Measurements from ENCODE around the gene AKT3.

DNA sequence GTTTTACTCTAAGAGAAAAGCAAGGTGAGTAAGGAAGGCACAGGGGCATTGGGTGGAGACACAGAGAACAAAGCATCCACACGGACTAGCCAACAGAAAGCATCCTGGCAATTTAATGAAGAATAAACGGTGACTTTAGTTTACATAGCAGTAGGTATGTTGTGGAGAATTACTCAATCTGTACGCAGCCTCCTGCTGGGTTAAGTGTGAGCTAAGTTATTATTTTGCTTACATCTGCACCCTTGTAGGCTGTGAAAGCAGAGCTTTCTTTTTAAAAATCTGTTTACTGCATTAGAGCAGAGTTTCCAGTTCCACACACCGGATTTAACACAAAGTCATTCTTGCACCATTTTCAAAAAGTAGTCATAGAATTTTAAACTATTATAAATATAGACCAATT is 144.5 kb downstream of the AKT3 start:
- TF ChIP-seq, protein P1, sequence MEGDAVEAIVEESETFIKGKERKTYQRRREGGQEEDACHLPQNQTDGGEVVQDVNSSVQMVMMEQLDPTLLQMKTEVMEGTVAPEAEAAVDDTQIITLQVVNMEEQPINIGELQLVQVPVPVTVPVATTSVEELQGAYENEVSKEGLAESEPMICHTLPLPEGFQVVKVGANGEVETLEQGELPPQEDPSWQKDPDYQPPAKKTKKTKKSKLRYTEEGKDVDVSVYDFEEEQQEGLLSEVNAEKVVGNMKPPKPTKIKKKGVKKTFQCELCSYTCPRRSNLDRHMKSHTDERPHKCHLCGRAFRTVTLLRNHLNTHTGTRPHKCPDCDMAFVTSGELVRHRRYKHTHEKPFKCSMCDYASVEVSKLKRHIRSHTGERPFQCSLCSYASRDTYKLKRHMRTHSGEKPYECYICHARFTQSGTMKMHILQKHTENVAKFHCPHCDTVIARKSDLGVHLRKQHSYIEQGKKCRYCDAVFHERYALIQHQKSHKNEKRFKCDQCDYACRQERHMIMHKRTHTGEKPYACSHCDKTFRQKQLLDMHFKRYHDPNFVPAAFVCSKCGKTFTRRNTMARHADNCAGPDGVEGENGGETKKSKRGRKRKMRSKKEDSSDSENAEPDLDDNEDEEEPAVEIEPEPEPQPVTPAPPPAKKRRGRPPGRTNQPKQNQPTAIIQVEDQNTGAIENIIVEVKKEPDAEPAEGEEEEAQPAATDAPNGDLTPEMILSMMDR (IDR thresholded peaks at IDR 0.05; ENCODE audit: control extremely low read depth in 1 of 3, insufficient read depth in 1 of 3, low read depth in 1 of 3, low read length in 3 of 3), result no peak
- TF ChIP-seq POLR2A (IDR thresholded peaks at IDR 0.05; ENCODE audit: control extremely low read depth in 1 of 2, low read depth in 2 of 2, low read length in 2 of 2), result no peak
- TF ChIP-seq BCL11A (IDR thresholded peaks at IDR 0.05; ENCODE audit: low read depth in 2 of 2, low read length in 2 of 2), result no peak
- no peak for TF ChIP-seq RNF2 (IDR thresholded peaks at IDR 0.05; ENCODE audit: borderline replicate concordance, low read depth, low read length, missing control alignments, poor library complexity, severe bottlenecking)
- TF ChIP-seq CHD1 (IDR thresholded peaks at IDR 0.05; ENCODE audit: low read depth, low read length), result no peak
- no peak for TF ChIP-seq CTBP2 (IDR thresholded peaks at IDR 0.05; ENCODE audit: borderline replicate concordance, insufficient read depth, insufficient read length, low read length)
- TF ChIP-seq EZH2 (IDR thresholded peaks at IDR 0.05; ENCODE audit: low read depth, low read length, severe bottlenecking), result no peak

All from H1 (cell line).